ENCODE measurements around the gene HSBP1L1.

DNA sequence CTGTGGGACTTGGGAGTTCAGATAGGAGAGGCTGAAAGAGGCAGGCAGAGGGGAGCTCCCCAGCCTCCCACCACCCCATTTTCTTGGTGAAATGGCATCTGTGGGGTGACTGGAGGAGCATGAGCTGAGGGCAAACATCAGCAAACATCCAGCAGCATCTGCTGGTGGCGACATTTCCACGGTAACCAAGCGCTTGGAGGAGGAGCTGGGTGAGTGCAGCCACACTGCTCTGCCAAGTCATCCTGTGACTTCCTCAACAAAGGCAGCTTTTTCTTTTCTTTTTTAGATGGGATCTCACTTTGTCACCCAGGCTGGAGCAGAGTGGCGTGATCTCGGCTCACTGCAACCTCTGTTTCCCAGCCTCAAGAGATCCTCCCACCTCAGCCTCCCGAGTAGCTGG lies 18.3 kb downstream of the HSBP1L1 start:
- TF ChIP-seq POLR2A (IDR thresholded peaks at IDR 0.05): no peak
- TF ChIP-seq, protein P1, sequence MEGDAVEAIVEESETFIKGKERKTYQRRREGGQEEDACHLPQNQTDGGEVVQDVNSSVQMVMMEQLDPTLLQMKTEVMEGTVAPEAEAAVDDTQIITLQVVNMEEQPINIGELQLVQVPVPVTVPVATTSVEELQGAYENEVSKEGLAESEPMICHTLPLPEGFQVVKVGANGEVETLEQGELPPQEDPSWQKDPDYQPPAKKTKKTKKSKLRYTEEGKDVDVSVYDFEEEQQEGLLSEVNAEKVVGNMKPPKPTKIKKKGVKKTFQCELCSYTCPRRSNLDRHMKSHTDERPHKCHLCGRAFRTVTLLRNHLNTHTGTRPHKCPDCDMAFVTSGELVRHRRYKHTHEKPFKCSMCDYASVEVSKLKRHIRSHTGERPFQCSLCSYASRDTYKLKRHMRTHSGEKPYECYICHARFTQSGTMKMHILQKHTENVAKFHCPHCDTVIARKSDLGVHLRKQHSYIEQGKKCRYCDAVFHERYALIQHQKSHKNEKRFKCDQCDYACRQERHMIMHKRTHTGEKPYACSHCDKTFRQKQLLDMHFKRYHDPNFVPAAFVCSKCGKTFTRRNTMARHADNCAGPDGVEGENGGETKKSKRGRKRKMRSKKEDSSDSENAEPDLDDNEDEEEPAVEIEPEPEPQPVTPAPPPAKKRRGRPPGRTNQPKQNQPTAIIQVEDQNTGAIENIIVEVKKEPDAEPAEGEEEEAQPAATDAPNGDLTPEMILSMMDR (IDR thresholded peaks at IDR 0.05): no peak
